MM.1S (cell line): ENCODE data around the gene PIGS.

Experiments
- CTCF ChIP-seq: fragments of 300-600 bp; sonication (generic); IDR thresholded peaks from 2 replicates; pipeline ENCODE4 v1.5.1; 2016; ENCODE audit warnings: antibody characterized with exemption, low read length, mixed read lengths
- EZH2 ChIP-seq: fragments of 300-600 bp; sonication (generic); optimal IDR thresholded peaks from 2 replicates; pipeline ENCODE3; 2017; ENCODE audit warnings: low read depth, mild to moderate bottlenecking, antibody characterized with exemption, low read length, mixed read lengths
- EZH2phosphoT487 ChIP-seq: fragments of 300-600 bp; sonication (generic); IDR thresholded peaks from 2 replicates; pipeline ENCODE4 v1.6.1; 2018; ENCODE audit warnings: antibody characterized with exemption, low read length

GRCh38 chr17:28553000-28553505, 18.3 kb downstream of the PIGS start:
- TF ChIP-seq CTCF, result no peak
- TF ChIP-seq EZH2, result no peak
- no peak for TF ChIP-seq EZH2phosphoT487
